Neutrophil (primary cell): Measurements from ENCODE around the gene TMEM50B.
A peak's percentile ranks its signal among the peaks of the same experiment; 100 is the strongest.
"Not testable (repeated sequence)": the region's sequence is repeated elsewhere in the genome, so short reads cannot be mapped to it uniquely, and the experiment has no call there.

ENCODE experiments used
- H3K27ac ChIP-seq: fragments of 200-600 bp; sonication (generic); 2 replicates; pipeline ENCODE4 v1.5.1; 2016; ENCODE audit warnings: mild to moderate bottlenecking, moderate library complexity
- H3K27me3 ChIP-seq: fragments of 200-600 bp; sonication (generic); 2 replicates; pipeline ENCODE4 v1.6.0; 2016; ENCODE audit warnings: mild to moderate bottlenecking
- H3K36me3 ChIP-seq: fragments of 200-600 bp; sonication (generic); 2 replicates; pipeline ENCODE4 v1.5.1; 2017
- H3K4me1 ChIP-seq, 2 experiments: fragments of 200-600 bp in 1 of 2; sonication (generic) in 1 of 2; 1 replicate in 1 of 2; 2 replicates in 1 of 2; pipeline versions ENCODE4 v1.5.1 to v1.6.1; 2013 to 2016; ENCODE audit warnings: low read depth in 1 of 2, low read length in 1 of 2, mild to moderate bottlenecking in 1 of 2, moderate library complexity in 1 of 2; ENCODE audit not compliant: control insufficient read depth in 1 of 2, insufficient read depth in 1 of 2
- H3K4me3 ChIP-seq, 2 experiments: fragments of 200-600 bp in 1 of 2; sonication (generic) in 1 of 2; 1 replicate in 1 of 2; 2 replicates in 1 of 2; pipeline ENCODE4 v1.5.1; 2013 to 2016; ENCODE audit warnings: low read depth in 1 of 2, low read length in 1 of 2, mild to moderate bottlenecking in 1 of 2, moderate library complexity in 1 of 2
- H3K9me3 ChIP-seq: fragments of 200-600 bp; sonication (generic); 2 replicates; pipeline ENCODE4 v1.5.1; 2016
- CTCF ChIP-seq: fragments of 200-600 bp; sonication (generic); IDR thresholded peaks from 2 replicates; pipeline ENCODE4 v1.5.1; 2016; ENCODE audit warnings: antibody characterized with exemption

The TMEM50B gene

GRCh38 chr21:33418691-33419090 is 61.1 kb downstream of the TMEM50B start:
- Histone ChIP-seq H3K4me3 (no peak overlapping the region), H3K27ac (peak overlapping the region; percentile 13), H3K36me3 (peaks cover 99% of the 10 kb centered on the region), H3K4me1 (peaks cover 0 to 16% of the 10 kb centered on the region in 2 experiments), H3K9me3 (no peaks in the 10 kb centered on the region), H3K27me3 (no peaks in the 10 kb centered on the region)
- no peak for TF ChIP-seq CTCF

- H3K27ac ChIP-seq = peak overlapping the region; percentile 100
- peaks cover 27 to 50% of the 10 kb centered on the region in 2 experiments for H3K4me1 ChIP-seq
- H3K4me3 ChIP-seq = no peak overlapping the region
- no peaks in the 10 kb centered on the region for H3K9me3 ChIP-seq
- peaks cover 94% of the 10 kb centered on the region for H3K36me3 ChIP-seq
- no peaks in the 10 kb centered on the region for H3K27me3 ChIP-seq
- TF ChIP-seq CTCF = no peak
These were observed 64.8 kb downstream of the TMEM50B start for GRCh38 chr21:33414926-33415325.

GRCh38 chr21:33414068-33414467 is 65.7 kb downstream of the TMEM50B start:
- Histone ChIP-seq H3K4me3 (no peak overlapping the region), H3K9me3 (no peaks in the 10 kb centered on the region), H3K27me3 (no peaks in the 10 kb centered on the region), H3K4me1 (peaks cover 36 to 59% of the 10 kb centered on the region in 2 experiments), H3K27ac (peak overlapping the region; percentile 100), H3K36me3 (peaks cover 87% of the 10 kb centered on the region)
- no peak for TF ChIP-seq CTCF

GRCh38 chr21:33412832-33413519 is 66.8 kb downstream of the TMEM50B start:
- H3K27ac ChIP-seq = peak overlapping the region; percentile 100
- H3K9me3 ChIP-seq = no peaks in the 10 kb centered on the region
- H3K27me3 ChIP-seq = no peaks in the 10 kb centered on the region
- peaks cover 86% of the 10 kb centered on the region for H3K36me3 ChIP-seq
- TF ChIP-seq CTCF = no peak
- peaks cover 46 to 68% of the 10 kb centered on the region in 2 experiments for H3K4me1 ChIP-seq
- peak overlapping the region in 1 of 2 experiments; percentile 5 for H3K4me3 ChIP-seq

- H3K27me3 ChIP-seq, H3K4me3 ChIP-seq, H3K9me3 ChIP-seq: not testable (repeated sequence)
- H3K27ac ChIP-seq = peak overlapping the region; percentile 100
- peaks cover 86% of the 10 kb centered on the region for H3K36me3 ChIP-seq
- H3K4me1 ChIP-seq = peaks cover 49 to 74% of the 10 kb centered on the region in 2 experiments
These were observed 67.3 kb downstream of the TMEM50B start for GRCh38 chr21:33412439-33412831.

GRCh38 chr21:33411949-33412430 is 67.8 kb downstream of the TMEM50B start:
- Histone ChIP-seq H3K4me3 (no peak overlapping the region), H3K27ac (peak overlapping the region; percentile 100), H3K4me1 (peaks cover 54 to 78% of the 10 kb centered on the region in 2 experiments), H3K9me3 (no peaks in the 10 kb centered on the region), H3K27me3 (no peaks in the 10 kb centered on the region), H3K36me3 (peaks cover 86% of the 10 kb centered on the region)
- no peak for TF ChIP-seq CTCF
